H9 (cell line): ENCODE measurements around the gene TRMT1. TPM values are rescaled to one million over a fixed set of nuclear protein-coding genes. Genes with fewer than 3 reads are reported as not detected.

Source experiments
- DNase-seq: peaks from one replicate; pipeline ENCODE4 v3.0.0-alpha.2; 2017
- H2AFZ ChIP-seq: one replicate; pipeline ENCODE4 v1.6.1; 2013; ENCODE audit warnings: mild to moderate bottlenecking, low read length, control low read depth, moderate library complexity
- H2AK5ac ChIP-seq: 2 replicates; pipeline ENCODE4 v1.6.1; 2013; ENCODE audit warnings: low read length, control low read depth, mixed read lengths; ENCODE audit not compliant: insufficient read length
- H2BK120ac ChIP-seq: one replicate; pipeline ENCODE4 v1.6.1; 2013; ENCODE audit warnings: low read depth, mild to moderate bottlenecking, low read length, control low read depth, inconsistent platforms; ENCODE audit not compliant: poor library complexity, severe bottlenecking
- H2BK12ac ChIP-seq: 2 replicates; pipeline ENCODE4 v1.6.1; 2013; ENCODE audit warnings: low read length, control low read depth, mixed read lengths, low read depth; ENCODE audit not compliant: insufficient read length
- H2BK15ac ChIP-seq: 2 replicates; pipeline ENCODE4 v1.6.1; 2013; ENCODE audit warnings: low read depth, low read length, control low read depth
- H2BK20ac ChIP-seq: one replicate; pipeline ENCODE4 v1.6.1; 2013; ENCODE audit warnings: low read depth, mild to moderate bottlenecking, low read length, control low read depth, inconsistent platforms; ENCODE audit not compliant: poor library complexity, severe bottlenecking
- H2BK5ac ChIP-seq: 2 replicates; pipeline ENCODE4 v1.6.1; 2013; ENCODE audit warnings: low read length, control low read depth, mixed read lengths; ENCODE audit not compliant: insufficient read length
- H3K14ac ChIP-seq: 2 replicates; pipeline ENCODE4 v1.6.1; 2013; ENCODE audit warnings: low read length, control low read depth; ENCODE audit not compliant: insufficient read depth
- H3K18ac ChIP-seq: 2 replicates; pipeline ENCODE4 v1.6.1; 2013; ENCODE audit warnings: low read depth, mild to moderate bottlenecking, mixed read lengths, low read length, control low read depth; ENCODE audit not compliant: insufficient read length
- H3K23ac ChIP-seq: 2 replicates; pipeline ENCODE4 v1.6.1; 2013; ENCODE audit warnings: low read length, control low read depth, mixed read lengths, low read depth; ENCODE audit not compliant: insufficient read length
- H3K23me2 ChIP-seq: 2 replicates; pipeline ENCODE4 v1.6.1; 2013; ENCODE audit warnings: low read depth, mild to moderate bottlenecking, mixed read lengths, low read length, control low read depth; ENCODE audit not compliant: insufficient read length, poor library complexity, severe bottlenecking
- H3K27ac ChIP-seq: 2 replicates; pipeline ENCODE4 v1.5.1; 2013; ENCODE audit warnings: low read length, control low read depth, mixed read lengths, low read depth; ENCODE audit not compliant: insufficient read length
- H3K27me3 ChIP-seq: 2 replicates; pipeline ENCODE4 v1.6.1; 2013; ENCODE audit warnings: low read length, control low read depth, inconsistent platforms; ENCODE audit not compliant: insufficient read depth
- H3K4ac ChIP-seq: 2 replicates; pipeline ENCODE4 v1.6.1; 2013; ENCODE audit warnings: low read depth, mild to moderate bottlenecking, control low read depth, inconsistent platforms, low read length, moderate library complexity
- H3K4me1 ChIP-seq: 2 replicates; pipeline ENCODE4 v1.6.1; 2013; ENCODE audit warnings: low read length, control low read depth, inconsistent platforms; ENCODE audit not compliant: insufficient read depth
- H3K4me2 ChIP-seq: 2 replicates; pipeline ENCODE4 v1.6.1; 2013; ENCODE audit warnings: low read length, control low read depth, mixed read lengths; ENCODE audit not compliant: insufficient read length, insufficient read depth
- H3K56ac ChIP-seq: 2 replicates; pipeline ENCODE4 v1.6.1; 2013; ENCODE audit warnings: low read depth, mild to moderate bottlenecking, mixed read lengths, low read length, control low read depth; ENCODE audit not compliant: insufficient read length
- H3K79me1 ChIP-seq: 2 replicates; pipeline ENCODE4 v1.6.1; 2013; ENCODE audit warnings: low read depth, mild to moderate bottlenecking, moderate library complexity, low read length, control low read depth, inconsistent platforms; ENCODE audit not compliant: insufficient read depth, poor library complexity, severe bottlenecking
- H3K79me2 ChIP-seq: 2 replicates; pipeline ENCODE4 v1.6.1; 2013; ENCODE audit warnings: low read length, control low read depth, inconsistent platforms; ENCODE audit not compliant: insufficient read depth
- H3K9ac ChIP-seq: 2 replicates; pipeline ENCODE4 v1.6.1; 2013; ENCODE audit warnings: low read length, control low read depth, mixed read lengths; ENCODE audit not compliant: insufficient read length; ENCODE audit errors: extremely low read depth
- H3K9me3 ChIP-seq: one replicate; pipeline ENCODE4 v1.6.1; 2013; ENCODE audit warnings: low read depth, low read length, inconsistent platforms; ENCODE audit not compliant: control insufficient read depth
- H3T11ph ChIP-seq: one replicate; pipeline ENCODE4 v1.6.1; 2013; ENCODE audit warnings: mild to moderate bottlenecking, low read length, control low read depth, inconsistent platforms
- H4K20me1 ChIP-seq: one replicate; pipeline ENCODE4 v1.6.1; 2013; ENCODE audit not compliant: control insufficient read depth, insufficient read length, insufficient read depth
- H4K5ac ChIP-seq: 2 replicates; pipeline ENCODE4 v1.6.1; 2013; ENCODE audit warnings: low read depth, mild to moderate bottlenecking, mixed read lengths, low read length, control low read depth; ENCODE audit not compliant: insufficient read length
- H4K8ac ChIP-seq: replicated peaks from 2 replicates; pipeline ENCODE4 v1.6.1; 2013; ENCODE audit warnings: low read length, control low read depth, mixed read lengths, low read depth; ENCODE audit not compliant: insufficient read length
- H4K91ac ChIP-seq: 2 replicates; pipeline ENCODE4 v1.6.1; 2013; ENCODE audit warnings: low read depth, mild to moderate bottlenecking, moderate library complexity, mixed read lengths, low read length, control low read depth; ENCODE audit not compliant: insufficient read length
- H3K27ac Mint-ChIP-seq, 3 experiments: 2 replicates in 2 of 3; 3 replicates in 1 of 3; pipeline ENCODE4 v1.8.0; 2020 to 2021; ENCODE audit warnings: mixed read lengths in 3 of 3, mild to moderate bottlenecking in 1 of 3, moderate library complexity in 1 of 3
- H3K27me3 Mint-ChIP-seq: 2 replicates; pipeline ENCODE4 v1.8.0; 2021; ENCODE audit warnings: low read depth, mild to moderate bottlenecking, moderate library complexity, mixed read lengths
- H3K36me3 Mint-ChIP-seq, 3 experiments: 2 replicates in 2 of 3; 3 replicates in 1 of 3; pipeline ENCODE4 v1.8.0; 2020 to 2021; ENCODE audit warnings: low read depth in 3 of 3, mixed read lengths in 3 of 3; ENCODE audit not compliant: insufficient read depth in 1 of 3
- H3K4me1 Mint-ChIP-seq, 2 experiments: 2 replicates each; pipeline ENCODE4 v1.8.0; 2020; ENCODE audit warnings: mixed read lengths in 2 of 2
- H3K4me3 Mint-ChIP-seq, 2 experiments: 2 replicates in 1 of 2; 3 replicates in 1 of 2; pipeline ENCODE4 v1.8.0; 2020 to 2021; ENCODE audit warnings: mild to moderate bottlenecking in 2 of 2, mixed read lengths in 2 of 2, moderate library complexity in 1 of 2
- H3K9me3 Mint-ChIP-seq, 2 experiments: 2 replicates in 1 of 2; 3 replicates in 1 of 2; pipeline ENCODE4 v1.8.0; 2020; ENCODE audit warnings: mild to moderate bottlenecking in 2 of 2, mixed read lengths in 2 of 2, moderate library complexity in 1 of 2
- WGBS: extraction: QIAGEN DNeasy Blood & Tissue Kit; methylation state at CpG from one replicate; pipeline ENCODE4 v1.1.7; 2013; ENCODE audit warnings: missing lambda C conversion rate, low lambda C conversion rate, mixed read lengths; ENCODE audit not compliant: insufficient read length; ENCODE audit errors: extremely low coverage; 5-methylcytosine and 5-hydroxymethylcytosine counted together
- total RNA-seq: library from RNA; stranded (reverse); gene quantifications from 2 replicates; pipeline ENCODE4 v1.2.1, GENCODE V29; 2021
- TF ChIP-seq, protein P1 (sequence below): fragments of 200-600 bp; sonication (generic); conservative IDR thresholded peaks from 3 replicates; pipeline ENCODE4 v1.8.0; 2021; ENCODE audit warnings: antibody characterized with exemption, mild to moderate bottlenecking

TRMT1 gene
- total RNA-seq, 1 experiment from 2014 or later, result 95.7 TPM

DNA sequence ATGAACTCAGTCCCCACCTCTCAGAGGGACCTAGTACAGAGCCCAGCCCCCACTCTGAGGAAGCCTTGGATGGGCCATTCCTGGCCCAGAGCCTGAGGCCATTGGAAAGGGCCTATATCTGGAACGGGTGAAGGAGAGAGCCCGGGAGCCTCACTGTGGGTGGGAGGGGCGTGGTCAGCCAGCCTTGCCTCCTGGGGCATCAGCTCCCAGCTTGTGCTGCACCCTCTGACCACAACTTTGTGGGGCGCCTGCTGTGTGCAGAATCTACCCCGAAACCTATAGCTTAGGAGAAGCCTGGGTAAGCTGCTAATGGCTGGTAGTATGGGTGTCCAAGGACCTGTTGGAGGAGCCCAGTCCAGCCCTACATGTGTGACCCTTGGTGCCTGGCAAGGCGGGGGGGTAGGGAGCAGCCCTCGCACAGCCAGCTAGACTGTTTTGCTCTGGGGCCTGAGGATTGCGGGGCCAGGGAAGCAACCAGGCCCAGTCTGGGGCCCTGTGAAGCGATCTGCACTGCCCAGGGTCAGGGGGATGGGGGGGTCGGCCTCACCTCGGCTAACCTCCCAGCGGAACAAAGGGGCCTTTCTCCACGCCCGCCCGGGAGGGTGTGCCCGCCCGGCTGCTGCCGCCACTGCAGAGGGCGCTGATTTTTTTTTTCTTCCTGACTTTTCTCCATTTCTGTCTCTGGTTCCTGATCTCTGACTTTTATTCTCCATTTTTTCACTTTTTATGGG is 56.1 kb downstream of the TRMT1 start:
- Histone ChIP-seq H3K27me3 (peaks cover 49% of the 10 kb centered on the region), H2BK15ac (no peak overlapping the region), H3K9me3 (no peaks in the 10 kb centered on the region), H3K18ac (no peak overlapping the region), H3K23ac (no peak overlapping the region), H3K79me1 (no peaks in the 10 kb centered on the region), H3K14ac (no peak overlapping the region), H4K91ac (no peak overlapping the region), H3K9ac (no peak overlapping the region), H4K20me1 (no peaks in the 10 kb centered on the region), H3T11ph (no peak overlapping the region), H3K79me2 (no peaks in the 10 kb centered on the region), H4K5ac (no peak overlapping the region), H3K23me2 (peaks cover 7% of the 10 kb centered on the region), H4K8ac (no peak overlapping the region), H2AFZ (no peak overlapping the region), H2BK5ac (no peak overlapping the region), H2AK5ac (no peak overlapping the region), H2BK20ac (no peak overlapping the region), H3K4me2 (peak overlapping the region; percentile 27), H3K4ac (no peak overlapping the region), H3K27ac (no peak overlapping the region), H2BK12ac (no peak overlapping the region), H3K56ac (no peak overlapping the region), H2BK120ac (no peak overlapping the region), H3K4me1 (peaks cover 3% of the 10 kb centered on the region; the same call in 1 of the 2 replicates)
- DNase-seq, result no peak
- H3K9me3 Mint-ChIP-seq, result no peaks in the 10 kb centered on the region; a peak in 1 of 5 replicates
- no peaks in the 10 kb centered on the region for H3K36me3 Mint-ChIP-seq
- H3K4me3 Mint-ChIP-seq, result peak overlapping the region; percentile 47 to 75
- no peak overlapping the region for H3K27ac Mint-ChIP-seq
- peaks cover 100% of the 10 kb centered on the region for H3K27me3 Mint-ChIP-seq
- peaks cover 21 to 36% of the 10 kb centered on the region in 2 experiments for H3K4me1 Mint-ChIP-seq
- TF ChIP-seq, protein P1, sequence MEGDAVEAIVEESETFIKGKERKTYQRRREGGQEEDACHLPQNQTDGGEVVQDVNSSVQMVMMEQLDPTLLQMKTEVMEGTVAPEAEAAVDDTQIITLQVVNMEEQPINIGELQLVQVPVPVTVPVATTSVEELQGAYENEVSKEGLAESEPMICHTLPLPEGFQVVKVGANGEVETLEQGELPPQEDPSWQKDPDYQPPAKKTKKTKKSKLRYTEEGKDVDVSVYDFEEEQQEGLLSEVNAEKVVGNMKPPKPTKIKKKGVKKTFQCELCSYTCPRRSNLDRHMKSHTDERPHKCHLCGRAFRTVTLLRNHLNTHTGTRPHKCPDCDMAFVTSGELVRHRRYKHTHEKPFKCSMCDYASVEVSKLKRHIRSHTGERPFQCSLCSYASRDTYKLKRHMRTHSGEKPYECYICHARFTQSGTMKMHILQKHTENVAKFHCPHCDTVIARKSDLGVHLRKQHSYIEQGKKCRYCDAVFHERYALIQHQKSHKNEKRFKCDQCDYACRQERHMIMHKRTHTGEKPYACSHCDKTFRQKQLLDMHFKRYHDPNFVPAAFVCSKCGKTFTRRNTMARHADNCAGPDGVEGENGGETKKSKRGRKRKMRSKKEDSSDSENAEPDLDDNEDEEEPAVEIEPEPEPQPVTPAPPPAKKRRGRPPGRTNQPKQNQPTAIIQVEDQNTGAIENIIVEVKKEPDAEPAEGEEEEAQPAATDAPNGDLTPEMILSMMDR, result no peak
- WGBS, result no CpG with 5 or more reads among the region's 19 CpGs
